NB4 (cell line): Measurements from ENCODE around the gene CRX.

Source experiments
- TF ChIP-seq, protein P1 (sequence below): IDR thresholded peaks from one replicate; pipeline ENCODE4 v1.5.1; 2012; ENCODE audit warnings: low read depth, low read length
- TF ChIP-seq, protein P2 (sequence below): IDR thresholded peaks from 2 replicates; pipeline ENCODE4 v1.6.1; 2011; ENCODE audit warnings: low read depth, low read length

DNA sequence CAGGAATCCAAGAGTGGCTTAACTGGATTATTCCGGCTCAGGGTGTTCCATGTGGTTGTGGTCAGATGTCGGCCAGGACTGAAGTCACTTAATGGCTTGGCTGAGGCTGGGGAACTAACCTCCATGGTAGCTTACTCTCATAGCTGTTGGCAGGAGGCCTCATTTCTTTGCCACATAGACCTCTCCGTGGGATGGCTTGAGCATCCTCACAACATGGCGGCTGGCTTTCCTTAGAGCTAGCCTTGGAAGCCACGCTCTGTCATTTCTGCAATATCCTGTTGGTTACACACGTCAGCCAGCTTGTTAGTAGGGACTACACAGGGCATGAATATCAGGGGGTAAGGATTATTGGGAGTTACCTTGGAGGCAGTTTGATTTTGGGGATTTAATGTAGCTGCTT, 5.1 kb downstream of the CRX start:
- TF ChIP-seq, protein P1, sequence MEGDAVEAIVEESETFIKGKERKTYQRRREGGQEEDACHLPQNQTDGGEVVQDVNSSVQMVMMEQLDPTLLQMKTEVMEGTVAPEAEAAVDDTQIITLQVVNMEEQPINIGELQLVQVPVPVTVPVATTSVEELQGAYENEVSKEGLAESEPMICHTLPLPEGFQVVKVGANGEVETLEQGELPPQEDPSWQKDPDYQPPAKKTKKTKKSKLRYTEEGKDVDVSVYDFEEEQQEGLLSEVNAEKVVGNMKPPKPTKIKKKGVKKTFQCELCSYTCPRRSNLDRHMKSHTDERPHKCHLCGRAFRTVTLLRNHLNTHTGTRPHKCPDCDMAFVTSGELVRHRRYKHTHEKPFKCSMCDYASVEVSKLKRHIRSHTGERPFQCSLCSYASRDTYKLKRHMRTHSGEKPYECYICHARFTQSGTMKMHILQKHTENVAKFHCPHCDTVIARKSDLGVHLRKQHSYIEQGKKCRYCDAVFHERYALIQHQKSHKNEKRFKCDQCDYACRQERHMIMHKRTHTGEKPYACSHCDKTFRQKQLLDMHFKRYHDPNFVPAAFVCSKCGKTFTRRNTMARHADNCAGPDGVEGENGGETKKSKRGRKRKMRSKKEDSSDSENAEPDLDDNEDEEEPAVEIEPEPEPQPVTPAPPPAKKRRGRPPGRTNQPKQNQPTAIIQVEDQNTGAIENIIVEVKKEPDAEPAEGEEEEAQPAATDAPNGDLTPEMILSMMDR = no peak
- TF ChIP-seq, protein P2, sequence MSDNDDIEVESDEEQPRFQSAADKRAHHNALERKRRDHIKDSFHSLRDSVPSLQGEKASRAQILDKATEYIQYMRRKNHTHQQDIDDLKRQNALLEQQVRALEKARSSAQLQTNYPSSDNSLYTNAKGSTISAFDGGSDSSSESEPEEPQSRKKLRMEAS = no peak
